ENCODE results near the gene NELFCD.
"Not testable (repeated sequence)": the region's sequence is repeated elsewhere in the genome, so short reads cannot be mapped to it uniquely, and the experiment has no call there.

NELFCD gene

DNA sequence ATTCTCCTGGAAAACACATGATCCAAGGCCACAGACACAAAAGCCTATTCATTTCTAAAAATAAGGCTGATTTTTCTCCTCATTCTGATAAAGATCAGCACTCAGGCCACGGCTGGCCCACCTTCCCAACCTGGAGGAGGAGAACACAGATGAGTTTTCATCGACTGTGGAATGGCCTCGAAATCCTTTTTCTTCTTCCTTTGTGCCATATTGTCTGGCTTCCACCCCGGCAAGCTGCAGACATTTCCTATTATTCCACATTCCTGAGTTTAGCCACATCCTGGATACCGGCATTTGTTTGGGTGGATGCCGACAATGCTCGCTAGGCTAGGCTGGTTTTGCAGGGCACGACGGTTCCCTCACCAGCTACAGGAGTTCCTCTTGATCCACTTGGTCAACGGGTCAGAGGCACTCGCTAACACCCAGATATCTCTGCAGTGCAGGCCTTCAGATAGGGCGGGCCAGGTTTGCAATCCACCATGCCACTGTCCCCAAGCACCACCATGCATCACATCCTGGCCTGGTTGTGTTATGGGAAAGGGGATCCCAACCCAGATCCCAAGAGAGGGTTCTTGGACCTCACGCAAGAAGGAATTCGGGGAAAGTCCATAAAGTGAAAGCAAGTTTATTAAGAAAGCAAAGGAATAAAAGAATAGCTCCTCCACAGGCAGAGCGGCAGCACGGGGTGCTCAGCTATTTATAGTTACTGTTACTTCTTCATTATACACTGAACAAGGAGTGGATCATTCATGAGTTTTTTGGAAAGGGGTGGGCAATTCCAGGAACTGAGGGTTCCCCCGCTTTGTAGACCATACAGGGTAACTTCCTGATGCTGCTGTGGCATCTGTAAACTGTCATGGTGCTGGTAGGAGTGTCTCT, 30.2 kb downstream of the NELFCD start:
- no peak for DNase-seq

- DNase-seq: not testable (repeated sequence)
These were observed 30.8 kb downstream of the NELFCD start for GRCh38 chr20:59011874-59012157.

- no peak for DNase-seq
These were observed 32.2 kb downstream of the NELFCD start for GRCh38 chr20:59013031-59013951.

DNA sequence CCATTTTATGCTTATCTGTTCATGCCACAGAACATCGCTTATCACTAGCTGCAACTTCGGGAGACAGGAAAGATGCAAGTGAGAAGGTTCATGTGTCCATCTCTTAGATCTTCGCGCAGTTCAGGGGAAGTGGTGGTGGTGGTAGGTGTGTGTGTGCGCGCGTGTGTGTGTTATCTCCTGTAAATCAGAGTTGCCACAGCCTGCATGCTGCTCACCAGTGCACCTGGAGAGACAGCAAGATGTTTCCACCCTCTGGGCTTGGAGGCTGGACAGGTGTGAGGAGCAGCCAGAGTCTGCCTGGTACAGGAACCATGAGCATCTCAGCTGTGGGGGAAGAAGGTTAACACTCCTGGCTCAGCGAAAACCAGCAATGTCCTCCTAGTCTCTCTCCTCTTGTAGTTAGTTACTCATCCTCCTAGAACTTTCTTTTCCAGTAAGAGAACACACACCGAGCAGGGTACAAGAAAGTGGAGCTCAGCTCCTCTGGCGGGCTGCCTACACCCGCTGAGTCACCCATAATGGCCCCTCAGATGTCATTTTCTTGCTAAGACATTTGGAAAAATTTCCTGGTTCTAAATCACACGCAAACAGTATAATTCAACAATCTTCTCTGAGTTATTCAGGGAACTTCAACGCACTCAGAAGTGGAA, 33.0 kb downstream of the NELFCD start:
- peak; percentile 42 for DNase-seq

DNA sequence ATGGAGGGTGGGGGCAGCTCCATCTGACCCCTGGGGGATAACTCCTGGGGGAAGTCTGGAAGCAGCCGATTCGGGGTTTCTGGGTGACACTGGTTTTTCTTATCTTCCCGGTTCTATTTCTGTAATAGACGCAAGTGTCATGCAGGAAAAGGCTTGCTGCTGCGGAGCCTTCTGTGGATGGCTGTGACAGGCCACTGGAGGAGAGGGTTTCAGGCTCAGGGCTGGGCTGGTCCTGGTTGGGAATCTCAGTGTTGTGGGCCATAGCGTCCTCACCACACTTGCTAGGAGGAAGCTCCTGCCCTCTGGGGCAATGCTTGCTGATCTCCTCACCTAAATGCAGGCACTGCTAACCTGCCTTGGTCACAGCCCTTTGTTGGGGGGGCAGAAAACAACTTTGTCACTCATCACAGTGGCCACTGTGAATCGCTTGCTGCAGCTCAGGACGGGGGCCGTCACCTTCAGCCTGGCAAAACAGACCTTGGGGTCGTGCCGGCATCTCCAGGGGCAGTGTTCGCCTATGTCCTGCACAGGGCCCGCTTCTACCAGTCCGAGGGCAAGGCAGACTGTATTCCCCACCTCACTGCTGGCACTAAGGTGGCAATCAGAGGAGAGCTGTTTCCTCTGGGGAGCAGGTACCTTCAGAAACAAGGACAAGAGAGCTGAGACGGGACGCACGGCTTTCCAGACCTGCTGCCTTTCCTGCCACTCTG, 33.8 kb downstream of the NELFCD start:
- DNase-seq: no peak

GRCh38 chr20:59015411-59015810, 34.4 kb downstream of the NELFCD start:
- DNase-seq: no peak

DNA sequence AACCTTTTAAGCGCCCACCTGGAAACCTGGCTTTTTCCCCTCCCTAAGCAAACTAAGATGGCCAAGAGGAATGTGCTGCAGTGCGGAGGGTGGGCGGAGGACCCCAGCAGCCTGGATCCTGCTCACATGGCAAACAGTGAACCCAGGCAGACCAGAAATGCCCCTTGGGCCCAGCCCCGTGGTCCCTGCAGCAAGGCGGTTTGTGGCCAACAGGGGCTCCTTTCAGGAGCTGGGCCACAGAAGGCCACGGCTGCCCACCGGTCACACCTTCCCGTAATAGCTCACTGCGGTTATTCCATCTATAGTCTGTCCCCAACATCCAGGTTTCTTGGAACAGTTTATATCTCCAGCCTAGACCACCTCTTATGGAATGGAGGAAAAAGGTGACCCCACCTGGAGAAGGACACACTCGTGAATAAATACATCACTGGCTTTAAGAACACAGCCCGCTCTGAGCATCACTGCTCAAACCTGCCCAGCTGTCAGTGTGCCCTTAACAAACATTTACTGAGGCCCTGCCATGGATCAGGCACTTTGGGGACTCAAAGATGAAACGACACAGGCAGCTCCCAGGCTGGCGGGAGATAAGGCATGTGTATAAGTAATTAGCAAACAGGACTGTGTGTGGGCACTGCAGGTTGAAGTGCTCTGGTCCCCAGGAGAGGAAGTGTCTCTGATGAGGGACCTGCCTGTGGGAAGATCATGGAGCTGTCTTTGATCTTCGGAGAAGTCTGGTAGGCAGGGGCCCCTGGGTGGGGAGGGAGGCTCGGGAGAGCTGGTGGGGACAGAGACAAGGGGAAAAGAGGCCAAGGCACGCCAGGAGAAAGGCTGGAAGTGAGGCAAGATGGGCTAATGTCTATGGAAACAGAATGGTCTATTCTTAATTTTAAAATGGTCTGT, 35.0 kb downstream of the NELFCD start:
- no peak for DNase-seq

- DNase-seq: no peak
These were observed 35.9 kb downstream of the NELFCD start for GRCh38 chr20:59016795-59017492.

GRCh38 chr20:59017493-59018231, 36.6 kb downstream of the NELFCD start:
- DNase-seq: no peak

DNA sequence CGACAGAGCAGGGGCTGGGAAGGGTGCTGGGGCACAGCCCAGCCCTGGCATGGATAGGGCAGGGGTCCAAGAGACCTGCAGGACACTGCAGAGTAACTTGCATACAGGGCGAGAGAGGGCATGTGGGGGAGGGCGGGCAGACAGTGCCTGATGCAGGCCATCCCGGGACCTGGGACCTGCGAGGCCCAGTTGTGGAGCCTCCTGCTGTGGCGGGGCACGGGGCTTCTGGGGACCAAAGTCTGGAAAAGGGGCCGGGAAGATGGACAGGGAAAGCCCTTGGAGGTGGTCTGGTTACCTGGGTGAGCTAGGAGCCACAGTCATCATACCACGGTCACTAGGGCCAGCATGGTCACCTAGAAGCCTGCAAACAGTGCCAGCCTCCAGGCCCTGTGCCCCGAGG, 37.8 kb downstream of the NELFCD start:
- no peak for DNase-seq

- DNase-seq: no peak
These were observed 38.2 kb downstream of the NELFCD start, which contains the start of gene TUBB1 for GRCh38 chr20:59019217-59019616. TSS of gene TUBB1 (plus strand) at chr20:59019429. CDS start at chr20:59019523, 94 bp downstream.

GRCh38 chr20:59020938-59021551, 40.0 kb downstream of the NELFCD start:
- no peak for DNase-seq

GRCh38 chr20:59022754-59023153, 41.7 kb downstream of the NELFCD start:
- no peak for DNase-seq

- DNase-seq: no peak
These were observed 42.6 kb downstream of the NELFCD start for GRCh38 chr20:59023616-59024015.

- no peak for DNase-seq
These were observed 43.1 kb downstream of the NELFCD start for GRCh38 chr20:59024111-59024530.

DNA sequence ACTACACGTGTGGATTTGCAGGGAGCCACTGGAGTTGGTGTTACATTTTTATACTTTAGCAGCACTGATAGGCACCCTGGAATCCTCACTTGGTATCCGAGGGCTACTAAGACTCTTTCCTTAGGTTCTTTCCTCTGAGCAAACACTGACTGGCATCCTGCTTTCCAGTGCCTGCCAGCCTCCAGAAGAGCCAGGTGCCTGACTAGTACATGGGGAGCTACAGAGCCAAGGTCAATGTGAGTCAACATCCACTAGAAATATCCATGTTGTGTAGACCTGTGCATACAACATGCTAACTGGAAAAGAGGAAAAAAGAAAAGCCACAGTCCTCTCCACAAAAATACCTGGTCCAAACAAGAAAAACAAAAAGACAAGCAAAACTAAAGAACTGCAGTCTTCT, 44.0 kb downstream of the NELFCD start:
- DNase-seq: no peak

- DNase-seq: no peak
These were observed 44.5 kb downstream of the NELFCD start for GRCh38 chr20:59025511-59025910.

DNA sequence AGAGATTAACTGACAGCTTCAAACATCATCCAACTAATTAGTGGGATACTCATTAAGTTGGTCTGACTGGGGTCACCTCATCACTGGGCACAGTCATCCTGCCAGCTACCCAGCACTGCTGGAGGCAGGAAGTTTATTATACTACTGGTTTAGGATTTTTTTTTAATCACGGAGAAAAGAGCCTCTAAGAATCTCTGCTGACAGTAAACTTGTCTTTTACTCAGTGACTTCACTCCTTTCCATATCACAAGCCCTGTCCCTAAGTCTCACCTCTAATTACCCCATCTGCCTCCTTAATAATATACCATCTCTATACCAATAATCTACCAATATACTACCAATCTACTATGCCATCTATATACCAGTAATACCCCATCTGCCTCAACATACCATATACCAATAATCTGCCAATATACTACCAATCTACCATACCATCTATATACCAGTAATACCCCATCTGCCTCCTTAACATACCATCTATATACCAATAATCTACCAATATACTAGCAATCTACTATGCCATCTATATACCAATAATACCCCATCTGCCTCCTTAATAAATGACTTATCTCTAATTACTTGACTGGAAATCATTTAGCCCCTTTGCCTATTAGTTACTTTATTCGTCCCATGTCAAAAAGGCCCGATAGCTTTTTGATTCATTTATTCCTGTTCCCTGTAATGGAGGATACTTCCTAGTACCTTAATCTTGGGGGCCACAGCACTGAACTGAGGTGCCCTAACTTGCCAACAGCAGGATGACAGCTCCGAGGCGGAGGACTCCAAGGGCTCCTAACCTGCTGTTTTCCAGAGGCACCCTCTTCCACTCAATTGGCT, 46.1 kb downstream of the NELFCD start:
- DNase-seq: no peak

Data from CD4-positive, alpha-beta T cell treated with Interleukin-21 for 1 hour (primary cell).